ENCODE results near the gene KRTAP3-3.
"Not testable (repeated sequence)": the region's sequence is repeated elsewhere in the genome, so short reads cannot be mapped to it uniquely, and the experiment has no call there.

Gene KRTAP3-3

GRCh38 chr17:41004397-41004796 lies 10.4 kb upstream of the KRTAP3-3 start:
- no peak for DNase-seq (ENCODE audit: low spot score)

GRCh38 chr17:41003926-41004325 lies 10.0 kb upstream of the KRTAP3-3 start:
- DNase-seq (ENCODE audit: low spot score) = no peak

GRCh38 chr17:41002814-41003213 lies 8.8 kb upstream of the KRTAP3-3 start:
- no peak for DNase-seq (ENCODE audit: low spot score)

- no peak for DNase-seq (ENCODE audit: low spot score)
Observed at GRCh38 chr17:41001795-41002194, 7.8 kb upstream of the KRTAP3-3 start.

GRCh38 chr17:40999563-40999962 lies 5.6 kb upstream of the KRTAP3-3 start, which contains the start of gene KRTAP3-2:
Gene KRTAP3-2 (minus strand): TSS chr17:40999906. CDS start chr17:40999853, 53 bp downstream.
- not testable (repeated sequence) for DNase-seq (ENCODE audit: low spot score)

- DNase-seq (ENCODE audit: low spot score) = no peak
Observed at GRCh38 chr17:40997361-40997760, 3.4 kb upstream of the KRTAP3-3 start.

- DNase-seq (ENCODE audit: low spot score) = no peak
Observed at GRCh38 chr17:40996829-40997228, 2.9 kb upstream of the KRTAP3-3 start.

GRCh38 chr17:40995116-40995515 lies 1.2 kb upstream of the KRTAP3-3 start:
- DNase-seq (ENCODE audit: low spot score) = no peak

GRCh38 chr17:40993084-40993483 lies 880 bp downstream of the KRTAP3-3 start:
- DNase-seq (ENCODE audit: low spot score) = no peak

GRCh38 chr17:40992666-40993065 lies 1.3 kb downstream of the KRTAP3-3 start:
- no peak for DNase-seq (ENCODE audit: low spot score)

- DNase-seq (ENCODE audit: low spot score) = no peak
Observed at GRCh38 chr17:40986920-40987319, 7.0 kb downstream of the KRTAP3-3 start.

GRCh38 chr17:40984226-40984625 lies 9.7 kb downstream of the KRTAP3-3 start, which contains the start of gene KRT40:
Gene KRT40 (minus strand): TSS chr17:40984326. CDS start chr17:40984273, 53 bp downstream.
- no peak for DNase-seq (ENCODE audit: low spot score)

- no peak for DNase-seq (ENCODE audit: low spot score)
Observed at GRCh38 chr17:40981115-40981514, 12.8 kb downstream of the KRTAP3-3 start.

GRCh38 chr17:40980596-40980995 lies 13.4 kb downstream of the KRTAP3-3 start:
- DNase-seq (ENCODE audit: low spot score) = peak; percentile 70

GRCh38 chr17:40980117-40980516 lies 13.8 kb downstream of the KRTAP3-3 start:
- DNase-seq (ENCODE audit: low spot score) = no peak

GRCh38 chr17:40978575-40979151 lies 15.3 kb downstream of the KRTAP3-3 start:
- no peak for DNase-seq (ENCODE audit: low spot score)

GRCh38 chr17:40975516-40975915 lies 18.4 kb downstream of the KRTAP3-3 start:
- DNase-seq (ENCODE audit: low spot score) = no peak

- DNase-seq (ENCODE audit: low spot score) = no peak
Observed at GRCh38 chr17:40974366-40974765, 19.6 kb downstream of the KRTAP3-3 start.

- DNase-seq (ENCODE audit: low spot score) = no peak
Observed at GRCh38 chr17:40967582-40967981, 26.4 kb downstream of the KRTAP3-3 start.

- no peak for DNase-seq (ENCODE audit: low spot score)
Observed at GRCh38 chr17:40966848-40967247, 27.1 kb downstream of the KRTAP3-3 start, which contains the start of gene KRT39. Gene KRT39 (minus strand): TSS chr17:40966948. CDS start chr17:40966856, 92 bp downstream.

- DNase-seq (ENCODE audit: low spot score) = peak; percentile 14
Observed at GRCh38 chr17:40963838-40964237, 30.1 kb downstream of the KRTAP3-3 start.

- DNase-seq (ENCODE audit: low spot score) = no peak
Observed at GRCh38 chr17:40962059-40962561, 31.9 kb downstream of the KRTAP3-3 start.

GRCh38 chr17:40961591-40961990 lies 32.4 kb downstream of the KRTAP3-3 start:
- no peak for DNase-seq (ENCODE audit: low spot score)

GRCh38 chr17:40960144-40960543 lies 33.8 kb downstream of the KRTAP3-3 start:
- no peak for DNase-seq (ENCODE audit: low spot score)

Measured in AG08395 (cell line).